Loucy (cell line): ENCODE data around the gene COL27A1.

Experiments
- CTCF ChIP-seq: fragments of 200-600 bp; sonication (generic); conservative IDR thresholded peaks from 2 replicates; pipeline ENCODE4 v1.5.1; 2014; ENCODE audit warnings: mild to moderate bottlenecking, antibody characterized with exemption, low read length
- EZH2phosphoT487 ChIP-seq: fragments of 200-600 bp; IDR thresholded peaks from 2 replicates; pipeline ENCODE4 v1.6.1; 2018; ENCODE audit warnings: antibody characterized with exemption, mild to moderate bottlenecking, moderate library complexity, borderline replicate concordance

GRCh38 chr9:114327749-114328148 is 172.4 kb downstream of the COL27A1 start:
- no peak for TF ChIP-seq CTCF
- no peak for TF ChIP-seq EZH2phosphoT487
